Astrocyte of the cerebellum (primary cell): ENCODE results near the gene PCDHA7.
"Not testable (repeated sequence)": the region's sequence is repeated elsewhere in the genome, so short reads cannot be mapped to it uniquely, and the experiment has no call there.

Experiments
- DNase-seq: peaks from one replicate; pipeline ENCODE4 v3.0.0-alpha.2; 2011; ENCODE audit warnings: low read depth
- H3K4me3 ChIP-seq: 2 replicates; pipeline ENCODE4 v1.5.1; 2011; ENCODE audit warnings: mild to moderate bottlenecking, low read depth, low read length, moderate library complexity
- in situ Hi-C: cut with HindIII; loops from 2 replicates; pipeline ENCODE4 v1.10.0; 2017; ENCODE audit warnings: low sequenced_read_pairs
- TF ChIP-seq, protein P1 (sequence below): IDR thresholded peaks from 2 replicates; pipeline ENCODE4 v1.5.1; 2012; ENCODE audit warnings: low read length, low read depth, moderate library complexity, mild to moderate bottlenecking; ENCODE audit errors: missing control alignments

PCDHA7 gene

DNA sequence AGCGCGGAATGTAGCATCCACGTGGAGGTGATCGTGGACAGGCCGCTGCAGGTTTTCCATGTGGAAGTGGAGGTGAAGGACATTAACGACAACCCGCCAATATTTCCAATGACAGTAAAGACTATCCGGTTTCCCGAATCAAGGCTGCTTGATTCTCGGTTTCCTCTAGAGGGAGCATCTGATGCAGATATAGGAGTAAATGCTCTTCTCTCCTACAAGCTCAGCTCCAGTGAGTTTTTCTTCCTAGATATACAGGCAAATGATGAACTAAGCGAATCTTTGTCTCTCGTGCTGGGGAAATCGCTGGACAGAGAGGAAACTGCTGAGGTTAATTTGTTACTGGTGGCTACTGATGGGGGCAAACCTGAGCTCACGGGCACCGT is 38.8 kb upstream of the PCDHA7 start:
- in situ Hi-C loops: no loop called here
- H3K4me3 ChIP-seq: no peak overlapping the region
- DNase-seq: no peak
- TF ChIP-seq, protein P1, sequence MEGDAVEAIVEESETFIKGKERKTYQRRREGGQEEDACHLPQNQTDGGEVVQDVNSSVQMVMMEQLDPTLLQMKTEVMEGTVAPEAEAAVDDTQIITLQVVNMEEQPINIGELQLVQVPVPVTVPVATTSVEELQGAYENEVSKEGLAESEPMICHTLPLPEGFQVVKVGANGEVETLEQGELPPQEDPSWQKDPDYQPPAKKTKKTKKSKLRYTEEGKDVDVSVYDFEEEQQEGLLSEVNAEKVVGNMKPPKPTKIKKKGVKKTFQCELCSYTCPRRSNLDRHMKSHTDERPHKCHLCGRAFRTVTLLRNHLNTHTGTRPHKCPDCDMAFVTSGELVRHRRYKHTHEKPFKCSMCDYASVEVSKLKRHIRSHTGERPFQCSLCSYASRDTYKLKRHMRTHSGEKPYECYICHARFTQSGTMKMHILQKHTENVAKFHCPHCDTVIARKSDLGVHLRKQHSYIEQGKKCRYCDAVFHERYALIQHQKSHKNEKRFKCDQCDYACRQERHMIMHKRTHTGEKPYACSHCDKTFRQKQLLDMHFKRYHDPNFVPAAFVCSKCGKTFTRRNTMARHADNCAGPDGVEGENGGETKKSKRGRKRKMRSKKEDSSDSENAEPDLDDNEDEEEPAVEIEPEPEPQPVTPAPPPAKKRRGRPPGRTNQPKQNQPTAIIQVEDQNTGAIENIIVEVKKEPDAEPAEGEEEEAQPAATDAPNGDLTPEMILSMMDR: no peak

DNA sequence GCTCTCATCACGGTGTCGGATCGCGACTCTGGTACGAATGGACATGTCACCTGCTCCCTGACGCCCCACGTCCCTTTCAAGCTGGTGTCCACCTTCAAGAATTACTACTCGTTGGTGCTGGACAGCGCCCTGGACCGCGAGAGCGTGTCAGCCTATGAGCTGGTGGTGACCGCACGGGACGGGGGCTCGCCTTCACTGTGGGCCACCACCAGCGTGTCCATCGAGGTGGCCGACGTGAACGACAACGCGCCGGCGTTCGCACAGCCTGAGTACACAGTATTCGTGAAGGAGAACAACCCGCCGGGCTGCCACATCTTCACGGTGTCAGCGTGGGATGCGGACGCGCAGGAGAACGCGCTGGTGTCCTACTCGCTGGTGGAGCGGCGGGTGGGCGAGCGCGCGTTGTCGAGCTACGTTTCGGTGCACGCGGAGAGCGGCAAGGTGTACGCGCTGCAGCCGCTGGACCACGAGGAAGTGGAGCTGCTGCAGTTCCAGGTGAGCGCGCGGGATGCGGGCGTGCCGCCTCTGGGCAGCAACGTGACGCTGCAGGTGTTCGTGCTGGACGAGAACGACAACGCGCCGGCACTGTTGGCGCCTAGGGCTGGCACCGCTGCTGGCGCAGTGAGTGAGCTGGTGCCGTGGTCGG is 37.9 kb upstream of the PCDHA7 start:
- in situ Hi-C loops, H3K4me3 ChIP-seq, DNase-seq: not testable (repeated sequence)

DNA sequence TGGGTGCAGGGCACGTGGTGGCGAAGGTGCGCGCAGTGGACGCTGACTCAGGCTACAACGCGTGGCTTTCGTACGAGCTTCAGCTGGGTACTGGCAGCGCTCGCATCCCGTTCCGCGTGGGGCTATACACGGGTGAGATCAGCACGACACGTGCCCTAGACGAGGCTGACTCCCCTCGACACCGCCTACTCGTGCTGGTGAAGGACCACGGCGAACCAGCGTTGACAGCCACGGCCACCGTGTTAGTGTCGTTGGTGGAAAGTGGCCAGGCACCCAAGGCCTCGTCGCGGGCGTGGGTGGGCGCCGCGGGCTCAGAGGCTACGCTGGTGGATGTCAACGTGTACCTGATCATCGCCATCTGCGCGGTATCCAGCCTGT is 37.4 kb upstream of the PCDHA7 start:
- in situ Hi-C loops: no loop called here
- H3K4me3 ChIP-seq: no peak overlapping the region
- DNase-seq: no peak
- TF ChIP-seq, protein P1: no peak

DNA sequence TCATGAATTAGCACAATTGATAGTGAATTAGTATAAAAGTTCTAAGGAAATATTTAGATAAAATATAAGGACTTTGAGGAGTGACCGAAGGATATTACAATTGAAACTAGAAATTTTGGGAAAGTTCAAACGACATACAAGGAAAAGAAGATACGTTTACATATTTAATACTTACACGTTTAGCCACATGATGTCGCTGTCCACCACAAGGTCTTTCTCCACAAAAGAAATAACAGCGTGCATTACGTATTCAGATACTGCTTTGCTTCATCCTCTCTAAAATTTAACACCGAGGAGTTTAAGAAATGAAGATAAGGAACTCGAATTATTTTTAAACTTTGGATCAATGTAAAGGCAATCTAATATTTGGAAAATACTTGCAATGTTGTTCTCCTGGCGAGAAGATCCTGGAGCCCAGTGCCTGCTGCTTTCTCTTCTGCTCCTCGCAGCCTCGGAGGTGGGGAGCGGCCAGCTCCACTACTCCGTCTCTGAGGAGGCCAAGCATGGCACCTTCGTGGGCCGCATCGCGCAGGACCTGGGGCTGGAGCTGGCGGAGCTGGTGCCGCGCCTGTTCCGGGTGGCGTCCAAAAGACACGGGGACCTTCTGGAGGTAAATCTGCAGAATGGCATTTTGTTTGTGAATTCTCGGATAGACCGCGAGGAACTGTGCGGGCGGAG is 33.1 kb upstream of the PCDHA7 start, which contains the start of gene PCDHA3:
TSS of gene PCDHA3 (plus strand) at position 242 of the 678 bp plus-strand sequence.
- H3K4me3 ChIP-seq: no peak within 1 kb of the TSS

DNA sequence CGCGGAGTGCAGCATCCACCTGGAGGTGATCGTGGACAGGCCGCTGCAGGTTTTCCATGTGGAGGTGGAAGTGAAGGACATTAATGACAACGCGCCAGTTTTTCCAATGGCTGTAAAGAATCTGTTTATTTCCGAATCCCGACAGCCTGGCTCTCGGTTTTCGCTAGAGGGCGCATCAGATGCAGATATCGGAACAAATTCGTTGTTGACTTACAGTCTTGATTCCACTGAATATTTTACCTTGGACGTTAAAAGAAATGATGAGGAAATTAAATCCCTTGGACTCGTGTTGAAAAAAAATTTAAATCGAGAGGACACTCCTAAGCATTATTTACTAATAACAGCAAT is 32.6 kb upstream of the PCDHA7 start:
- DNase-seq: no peak
- H3K4me3 ChIP-seq: no peak overlapping the region
- TF ChIP-seq, protein P1: no peak
- in situ Hi-C loops: no loop called here

More for the DNA sequence above, 33.1 kb upstream of the PCDHA7 start, which contains the start of gene PCDHA3:
- no peak for DNase-seq
- TF ChIP-seq, protein P1: no peak
- in situ Hi-C loops: no loop called here

DNA sequence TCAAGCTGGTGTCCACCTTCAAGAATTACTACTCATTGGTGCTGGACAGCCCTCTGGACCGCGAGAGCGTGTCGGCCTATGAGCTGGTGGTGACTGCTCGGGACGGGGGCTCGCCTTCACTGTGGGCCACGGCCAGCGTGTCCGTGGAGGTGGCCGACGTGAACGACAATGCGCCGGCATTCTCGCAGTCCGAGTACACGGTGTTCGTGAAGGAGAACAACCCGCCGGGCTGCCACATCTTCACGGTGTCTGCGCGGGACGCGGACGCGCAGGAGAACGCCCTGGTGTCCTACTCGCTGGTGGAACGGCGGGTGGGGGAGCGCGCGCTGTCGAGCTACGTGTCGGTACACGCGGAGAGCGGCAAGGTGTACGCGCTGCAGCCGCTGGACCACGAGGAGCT is 31.7 kb upstream of the PCDHA7 start:
- in situ Hi-C loops, H3K4me3 ChIP-seq, DNase-seq: not testable (repeated sequence)

DNA sequence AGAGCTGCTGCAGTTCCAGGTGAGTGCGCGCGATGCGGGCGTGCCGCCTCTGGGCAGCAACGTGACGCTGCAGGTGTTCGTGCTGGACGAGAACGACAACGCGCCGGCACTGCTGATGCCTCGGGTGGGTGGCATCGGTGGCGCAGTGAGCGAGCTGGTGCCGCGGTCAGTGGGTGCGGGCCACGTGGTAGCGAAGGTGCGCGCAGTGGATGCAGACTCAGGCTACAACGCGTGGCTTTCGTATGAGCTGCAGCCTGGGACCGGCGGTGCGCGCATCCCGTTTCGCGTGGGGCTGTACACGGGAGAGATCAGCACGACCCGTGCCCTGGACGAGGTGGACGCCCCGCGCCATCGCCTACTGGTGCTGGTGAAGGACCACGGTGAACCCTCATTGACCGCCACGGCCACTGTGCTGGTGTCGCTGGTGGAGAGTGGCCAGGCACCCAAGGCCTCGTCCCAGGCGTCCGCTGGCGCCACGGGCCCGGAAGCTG is 31.2 kb upstream of the PCDHA7 start:
- no peak overlapping the region for H3K4me3 ChIP-seq
- in situ Hi-C loops: no loop called here
- TF ChIP-seq, protein P1: no peak
- no peak for DNase-seq
